ENCODE data around the gene ZNF804B.

Gene ZNF804B

DNA sequence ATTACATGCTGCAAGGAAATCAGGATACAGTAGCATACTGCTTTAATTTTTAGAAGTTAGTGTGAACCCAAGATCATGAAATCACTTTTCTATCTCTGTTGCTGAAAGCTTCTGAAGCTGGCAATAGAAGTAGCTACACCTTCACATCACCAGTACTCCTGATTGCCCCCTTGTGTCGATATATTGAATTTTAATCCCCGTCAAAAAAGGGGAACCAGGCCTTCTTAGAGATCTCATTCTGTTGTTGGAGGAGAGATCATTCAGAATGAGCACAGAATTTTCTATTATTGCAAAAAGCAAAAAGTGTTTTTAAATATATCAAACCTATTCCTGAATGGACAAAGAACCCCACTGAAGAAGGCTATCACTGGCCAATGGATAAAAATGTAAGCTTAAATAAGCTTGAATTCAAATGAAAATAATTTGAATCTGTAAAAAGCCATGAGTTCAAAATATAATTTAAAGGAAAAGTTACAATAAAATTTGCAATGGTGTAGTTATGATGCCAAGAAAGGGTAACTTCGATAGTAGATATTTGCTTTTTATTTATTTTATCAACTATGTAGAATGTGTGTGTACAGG lies 75.7 kb downstream of the ZNF804B start:
- DNase-seq (ENCODE audit: low read depth), result peak; percentile 4

DNA sequence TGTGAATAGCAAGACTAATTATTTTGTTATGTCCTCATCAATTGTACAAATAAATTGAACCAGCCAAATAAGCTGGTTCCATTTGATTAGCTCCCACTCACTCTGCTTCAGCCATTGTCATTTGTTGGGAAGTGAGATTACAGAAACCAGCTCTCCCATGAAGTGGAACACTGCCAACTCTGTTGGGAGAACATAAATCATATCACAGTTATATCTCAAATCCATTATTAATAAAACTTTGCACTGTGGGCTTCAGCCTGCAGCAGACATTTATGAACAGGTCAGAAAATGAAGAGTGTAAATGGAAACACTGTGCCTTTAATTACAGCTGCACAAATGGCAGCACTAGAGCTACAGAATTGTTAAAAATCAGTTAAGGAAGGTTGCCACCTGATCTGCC lies 82.7 kb downstream of the ZNF804B start:
- DNase-seq (ENCODE audit: low read depth), result no peak

DNA sequence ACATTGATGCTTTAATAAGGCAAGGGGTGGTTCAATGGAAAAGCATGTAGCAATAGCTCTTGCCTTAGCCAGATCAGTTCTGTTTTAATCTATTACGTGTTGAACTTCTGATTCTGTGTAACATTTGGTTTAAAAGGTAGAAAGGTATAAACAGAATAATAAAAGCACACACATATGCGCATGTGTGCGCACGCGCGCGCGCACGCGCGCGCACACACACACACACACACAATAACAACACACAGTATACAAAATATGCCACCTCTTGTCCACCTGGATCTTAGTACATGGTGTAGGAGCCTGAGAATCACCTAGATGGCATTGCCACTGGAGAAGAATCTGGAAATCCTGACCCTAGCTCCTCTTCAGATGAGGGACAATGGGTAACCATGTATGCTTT lies 85.6 kb downstream of the ZNF804B start:
- DNase-seq (ENCODE audit: low read depth), result no peak

DNA sequence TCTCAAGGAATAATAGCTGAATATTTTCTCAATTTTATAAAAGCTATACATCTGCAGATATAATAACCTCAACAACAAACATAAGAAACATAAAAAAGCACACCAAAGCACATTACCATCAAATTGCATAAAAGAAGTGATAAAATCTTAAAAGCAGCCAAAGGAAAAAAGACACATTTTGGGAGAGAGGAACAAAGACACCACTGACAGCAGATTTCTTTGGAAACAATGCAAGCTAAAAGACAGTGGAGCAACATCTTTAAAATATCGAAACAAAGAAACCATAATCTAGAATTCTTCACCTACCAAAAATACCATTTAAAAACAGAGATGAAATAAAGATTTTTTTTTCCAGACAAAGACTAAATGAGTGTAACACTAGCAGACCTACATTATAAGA lies 91.7 kb downstream of the ZNF804B start:
- DNase-seq (ENCODE audit: low read depth), result no peak

DNA sequence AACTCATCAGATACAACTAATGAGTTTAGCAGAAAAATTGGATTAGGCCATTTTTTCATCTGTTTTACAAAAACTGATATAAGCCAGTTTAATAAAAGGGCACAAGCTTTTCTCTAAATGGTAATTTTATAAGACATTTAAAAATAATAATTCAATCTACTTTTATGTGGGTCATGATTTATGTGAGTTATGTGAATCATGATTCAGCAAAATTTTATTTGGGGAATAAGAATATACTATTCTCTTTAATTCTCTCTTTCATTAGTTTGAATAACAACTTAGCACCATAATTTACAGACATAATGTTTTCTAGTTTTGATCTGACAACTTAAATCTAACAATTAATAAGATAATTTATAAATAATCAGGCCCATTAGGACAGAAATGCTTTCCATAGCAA lies 99.8 kb downstream of the ZNF804B start:
- DNase-seq (ENCODE audit: low read depth), result no peak

DNA sequence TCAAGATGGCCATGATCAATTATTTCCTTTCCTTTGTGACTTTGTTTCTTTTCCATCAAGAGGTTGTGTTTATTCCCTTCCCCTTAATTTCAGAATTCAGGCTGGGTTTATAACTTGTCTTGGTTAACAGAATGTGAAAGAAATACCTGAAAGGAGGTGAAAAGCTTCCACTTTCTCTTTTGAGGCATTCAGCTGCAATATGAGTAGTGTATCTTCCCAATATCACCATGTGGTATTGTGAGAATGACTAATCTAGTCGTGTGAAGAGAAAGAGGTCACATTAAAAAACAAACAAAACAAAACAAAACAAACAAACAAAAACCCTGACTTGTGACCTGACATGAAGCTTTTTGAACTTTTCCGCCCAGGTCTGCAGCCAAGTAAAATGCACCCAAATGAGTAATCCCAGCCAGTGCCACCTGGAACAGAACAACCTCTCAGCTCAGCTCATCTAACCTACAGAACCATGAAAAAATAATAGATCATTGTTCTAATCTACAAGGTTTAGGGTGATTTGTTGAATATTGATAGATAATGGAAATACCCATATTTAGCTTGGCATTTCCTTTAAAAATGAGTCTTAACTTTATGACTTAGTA lies 106.9 kb downstream of the ZNF804B start:
- DNase-seq (ENCODE audit: low read depth), result no peak

DNA sequence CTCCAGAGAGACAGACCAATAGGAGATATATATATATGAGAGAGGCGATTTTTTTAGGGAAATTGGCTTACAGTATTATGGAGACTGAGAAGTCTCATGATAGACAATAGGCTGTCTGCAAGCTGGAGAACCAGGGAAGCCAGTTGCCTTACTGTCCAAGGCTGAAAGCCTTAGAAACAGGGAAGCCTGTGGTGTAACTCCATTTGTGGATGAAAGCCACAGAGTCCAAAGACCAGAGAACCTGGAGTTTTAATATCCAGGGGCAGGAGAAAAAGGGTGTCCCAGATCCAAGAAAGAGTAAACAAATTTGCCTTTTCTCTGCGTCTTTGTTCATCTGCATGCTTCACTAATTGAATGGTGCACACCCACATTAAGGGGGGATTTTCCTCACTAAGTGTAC lies 107.7 kb downstream of the ZNF804B start:
- no peak for DNase-seq (ENCODE audit: low read depth)

DNA sequence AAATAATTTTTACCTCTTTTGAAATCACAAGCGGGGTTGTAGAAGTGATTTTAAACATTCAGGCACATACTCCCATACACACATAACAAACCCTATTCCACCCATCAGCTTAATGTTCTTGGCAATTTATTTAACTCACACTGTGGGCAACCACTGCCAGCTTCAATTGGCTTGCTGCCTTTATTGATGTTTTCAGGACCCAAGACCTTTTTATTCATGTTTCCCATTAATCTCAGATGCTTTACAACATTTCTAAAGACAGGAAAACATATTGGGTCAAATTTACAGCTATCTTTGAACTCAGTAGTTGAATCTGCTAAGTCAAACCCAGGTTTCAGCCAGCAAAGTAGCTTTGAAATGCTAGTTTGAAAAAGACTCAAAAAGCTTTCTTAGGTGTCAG lies 109.0 kb downstream of the ZNF804B start:
- no peak for DNase-seq (ENCODE audit: low read depth)

DNA sequence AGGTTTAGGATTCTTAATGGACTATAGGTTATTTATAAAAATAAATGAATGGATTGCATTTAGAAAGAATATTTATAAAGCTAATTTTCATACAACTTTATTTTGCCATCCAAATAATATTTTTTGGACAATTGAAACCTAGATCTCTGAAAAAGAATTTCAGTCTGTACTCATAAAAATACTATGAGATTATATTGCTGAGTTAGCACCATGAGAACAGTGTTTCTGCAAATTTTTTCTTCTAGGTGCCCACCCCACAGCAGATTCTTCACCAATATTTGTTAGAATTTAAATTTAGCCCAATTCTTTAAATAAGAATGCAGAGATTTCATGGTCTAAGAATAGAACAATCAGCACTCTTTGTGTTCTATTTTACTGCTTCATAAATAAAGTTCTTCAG lies 121.6 kb downstream of the ZNF804B start:
- no peak for DNase-seq (ENCODE audit: low read depth)

DNA sequence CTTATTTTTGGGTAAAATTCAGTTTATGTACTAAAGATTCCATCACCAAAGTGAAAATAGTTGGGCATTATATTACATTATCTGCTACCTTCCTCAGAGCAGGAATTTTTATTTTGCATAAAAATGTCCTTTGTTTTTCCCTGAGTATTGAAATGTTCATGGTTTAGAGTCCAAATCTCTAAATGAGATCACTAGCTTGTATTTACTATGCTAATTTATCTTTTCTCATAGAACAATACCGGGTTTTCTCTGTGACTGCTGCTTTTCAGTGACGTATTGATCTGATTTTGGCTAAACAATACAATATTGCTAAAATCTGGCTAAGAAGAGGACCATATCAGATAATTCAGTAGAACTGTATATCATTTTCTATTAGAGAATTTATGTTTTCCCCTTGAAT lies 125.6 kb downstream of the ZNF804B start:
- no peak for DNase-seq (ENCODE audit: low read depth)

DNA sequence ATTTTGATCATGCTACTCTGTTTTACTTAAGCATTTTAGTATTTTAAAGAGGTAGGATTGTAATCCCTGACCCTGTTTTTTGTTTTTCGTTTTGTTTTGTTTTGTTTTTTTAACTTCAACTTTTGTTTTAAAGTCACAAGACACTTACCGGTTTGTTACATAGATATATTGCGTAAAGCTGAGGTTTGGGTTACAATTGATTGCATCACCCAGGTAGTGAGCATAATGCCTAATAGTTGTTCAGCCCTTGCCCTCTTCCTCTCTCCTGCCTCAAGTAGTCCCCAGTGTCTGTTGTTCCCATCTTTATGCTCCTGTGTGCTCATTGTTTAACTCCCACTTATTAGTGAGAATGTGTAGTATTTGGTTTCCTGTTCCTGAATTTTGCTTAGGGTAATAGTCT lies 129.2 kb downstream of the ZNF804B start:
- DNase-seq (ENCODE audit: low read depth), result no peak

DNA sequence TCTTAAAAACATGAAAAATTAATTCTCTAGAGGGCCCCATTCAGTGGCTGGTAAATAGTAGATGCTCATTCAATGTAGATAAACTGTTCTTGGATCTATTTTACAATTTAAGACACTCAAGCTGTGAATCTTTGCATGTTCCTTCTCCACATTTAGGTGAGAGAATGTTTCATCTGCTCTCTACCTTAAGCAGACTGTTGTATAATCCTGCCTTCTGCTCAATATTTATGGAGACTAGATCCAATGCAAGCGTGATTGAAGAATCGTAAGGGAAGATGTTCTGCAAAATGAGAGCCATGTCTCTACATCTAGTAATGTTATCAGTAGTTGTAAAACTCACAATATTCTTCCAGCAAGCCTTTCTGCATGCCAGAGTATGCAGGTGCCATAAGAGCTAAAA lies 151.0 kb downstream of the ZNF804B start:
- no peak for DNase-seq (ENCODE audit: low read depth)

DNA sequence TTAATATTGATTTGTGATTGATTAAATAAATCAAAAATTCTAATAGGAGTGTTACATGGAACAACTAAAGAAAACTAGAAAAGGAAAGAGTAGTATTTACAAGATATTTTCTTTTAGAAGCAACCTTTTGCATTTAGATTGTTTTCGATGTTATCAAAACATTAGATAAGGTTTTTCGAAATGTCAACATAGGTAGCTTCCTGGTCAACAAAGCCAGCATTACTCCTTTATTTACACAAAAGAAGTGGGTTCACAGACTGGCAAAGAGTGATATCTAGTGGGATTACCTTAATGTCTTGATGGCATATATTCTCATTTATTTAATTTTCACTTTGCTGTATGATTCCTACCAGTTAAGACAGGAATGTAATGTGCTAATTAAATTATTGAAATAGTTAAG lies 153.4 kb downstream of the ZNF804B start:
- no peak for DNase-seq (ENCODE audit: low read depth)

DNA sequence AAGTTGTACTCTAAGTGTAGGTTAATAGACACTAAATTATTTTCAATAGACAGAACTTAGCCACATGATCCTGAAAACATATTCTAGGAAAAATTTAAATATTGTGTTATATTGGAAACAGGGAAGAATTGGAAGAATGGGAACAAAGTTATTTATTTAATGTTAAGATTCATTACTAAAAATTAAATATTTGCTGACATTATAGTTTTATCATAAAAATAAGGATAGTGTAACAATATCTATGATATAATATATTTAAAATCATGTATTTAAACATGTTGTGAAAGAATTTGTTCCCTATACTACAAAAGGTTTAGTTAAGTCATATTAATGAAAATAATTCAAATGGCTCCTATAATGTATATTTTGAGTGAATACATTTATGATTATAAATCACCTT lies 156.1 kb downstream of the ZNF804B start:
- no peak for DNase-seq (ENCODE audit: low read depth)

DNA sequence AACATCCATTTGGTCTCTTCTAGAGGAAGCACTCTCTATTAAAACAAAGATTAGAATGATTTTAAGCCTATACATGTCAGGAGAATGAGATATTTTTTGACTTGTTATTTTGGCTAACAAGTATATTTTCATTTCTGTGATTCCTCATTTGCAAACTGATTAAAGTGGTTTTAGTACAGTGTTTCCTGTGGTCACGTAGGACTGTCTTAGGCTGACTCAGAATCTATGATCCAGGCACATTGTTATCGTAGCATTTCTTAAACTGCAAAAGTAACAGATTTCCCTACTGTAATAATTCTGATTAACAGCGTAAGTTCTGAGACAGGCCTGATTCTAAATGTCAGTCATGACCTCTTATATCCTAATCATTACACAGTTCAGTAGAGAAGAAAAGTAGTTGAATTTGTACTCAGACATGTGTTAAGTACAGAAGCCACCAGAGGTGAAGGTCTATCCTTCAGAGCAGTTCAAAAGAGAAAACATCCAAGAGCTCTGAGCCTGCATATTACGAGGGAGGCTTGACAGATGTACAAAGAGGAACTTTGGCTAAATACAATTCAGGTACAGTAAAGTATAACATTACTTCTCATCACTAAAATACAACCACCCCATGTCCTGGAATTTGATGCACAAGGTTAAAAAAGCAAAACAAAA lies 160.1 kb downstream of the ZNF804B start:
- no peak for DNase-seq (ENCODE audit: low read depth)

DNA sequence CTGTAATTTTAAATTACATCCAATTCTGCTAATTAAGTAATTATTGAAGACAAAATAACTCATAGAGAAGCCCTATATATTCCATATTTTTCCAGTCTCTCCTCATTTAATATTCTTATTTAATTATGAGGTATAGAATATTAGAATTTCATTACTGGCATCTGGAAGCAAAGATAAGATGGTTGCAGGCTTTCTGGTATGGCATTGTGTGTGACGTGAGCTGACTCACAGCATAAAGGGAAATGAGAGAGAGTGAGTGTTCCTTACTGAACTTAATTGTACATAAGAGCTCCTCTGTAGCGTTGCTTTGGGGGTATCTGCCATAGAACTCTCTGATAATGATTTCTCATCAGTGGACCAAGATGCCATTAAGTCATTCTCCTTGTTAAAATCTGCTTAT lies 163.4 kb downstream of the ZNF804B start:
- DNase-seq (ENCODE audit: low read depth), result no peak

DNA sequence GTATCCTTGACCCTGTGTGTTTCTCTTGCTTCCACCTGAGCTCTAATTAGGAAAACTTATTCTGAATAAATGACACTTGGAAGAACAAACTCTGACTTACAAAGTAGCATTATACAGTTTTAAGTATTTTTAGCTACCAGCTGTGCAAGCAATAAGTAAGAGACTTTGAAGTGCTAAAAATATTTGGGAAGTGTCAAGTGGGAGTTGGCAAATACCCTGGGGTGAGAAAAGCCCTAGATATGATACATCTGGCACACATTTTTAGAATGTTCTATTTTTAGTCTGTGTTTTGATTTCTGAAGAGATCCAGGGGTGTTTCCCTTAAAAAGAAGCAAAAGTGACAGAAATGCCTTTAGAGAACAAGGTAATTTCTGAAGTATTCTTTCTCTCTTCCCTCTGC lies 168.8 kb downstream of the ZNF804B start:
- no peak for DNase-seq (ENCODE audit: low read depth)

DNA sequence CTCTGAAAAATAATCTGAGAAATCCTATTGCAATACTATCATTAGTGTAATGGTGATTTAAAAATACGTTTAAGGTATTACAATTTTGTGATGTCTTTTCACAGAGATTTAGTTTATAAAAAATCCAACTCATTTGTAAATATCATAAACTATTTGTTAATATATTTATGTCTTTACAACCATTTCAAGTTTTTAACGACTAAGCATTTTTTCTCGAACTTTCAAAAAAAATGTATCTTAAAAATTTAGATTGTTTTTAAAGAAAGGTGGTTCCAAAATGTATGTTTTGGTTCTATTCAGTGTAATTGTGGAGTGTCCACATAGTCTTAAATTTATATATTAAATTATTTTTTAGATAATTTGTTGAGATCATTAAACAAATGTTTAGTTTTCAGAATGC lies 170.2 kb downstream of the ZNF804B start:
- no peak for DNase-seq (ENCODE audit: low read depth)

DNA sequence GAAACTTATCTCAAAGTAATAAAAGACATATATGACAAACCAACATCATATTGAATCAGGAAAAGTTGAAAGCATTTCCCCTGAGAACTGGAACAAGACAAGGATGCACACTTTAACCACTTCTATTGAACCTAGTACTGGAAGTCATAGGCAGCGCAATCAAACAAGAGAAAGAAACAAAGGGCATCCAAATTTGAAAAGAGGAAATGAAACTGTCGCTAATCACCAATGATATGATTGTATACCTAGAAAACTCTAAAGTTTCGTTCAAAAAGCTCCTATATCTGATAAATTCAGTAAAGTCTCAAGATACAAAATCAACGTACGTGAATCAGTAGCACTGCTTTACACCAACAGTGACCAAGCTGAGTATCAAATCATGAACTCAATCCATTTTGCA lies 173.8 kb downstream of the ZNF804B start:
- DNase-seq (ENCODE audit: low read depth), result no peak

DNA sequence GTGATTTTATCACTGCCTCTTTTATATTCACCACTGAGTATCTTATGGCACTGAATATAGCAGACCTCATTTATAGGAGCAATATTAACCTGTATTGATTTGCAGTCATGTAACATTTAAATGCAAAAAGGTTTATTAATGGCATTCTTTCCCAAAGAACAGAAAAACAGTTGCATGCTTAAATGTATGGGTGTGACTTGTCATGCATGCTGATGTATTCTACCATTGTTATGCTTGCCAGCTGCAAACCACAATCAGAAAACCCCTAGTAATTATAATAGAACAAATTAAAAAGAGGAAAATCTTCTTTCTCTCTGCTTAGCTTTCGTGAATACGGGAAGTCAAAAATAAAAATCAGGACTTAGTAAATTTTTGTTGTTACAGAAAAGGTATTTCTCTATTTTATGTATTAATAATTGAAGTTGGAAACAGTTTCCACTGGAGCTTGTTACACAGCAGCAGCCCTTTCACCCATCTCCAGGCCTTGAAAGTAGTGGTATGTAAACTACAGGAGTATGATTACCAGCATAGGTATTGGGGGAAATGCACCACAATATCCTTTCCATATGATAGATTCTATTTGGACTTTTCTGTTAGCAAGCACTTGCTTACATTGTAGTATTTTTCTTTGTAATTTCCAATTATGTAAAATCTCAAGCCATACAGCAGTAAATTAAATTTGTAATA lies 183.5 kb downstream of the ZNF804B start:
- DNase-seq (ENCODE audit: low read depth), result no peak

DNA sequence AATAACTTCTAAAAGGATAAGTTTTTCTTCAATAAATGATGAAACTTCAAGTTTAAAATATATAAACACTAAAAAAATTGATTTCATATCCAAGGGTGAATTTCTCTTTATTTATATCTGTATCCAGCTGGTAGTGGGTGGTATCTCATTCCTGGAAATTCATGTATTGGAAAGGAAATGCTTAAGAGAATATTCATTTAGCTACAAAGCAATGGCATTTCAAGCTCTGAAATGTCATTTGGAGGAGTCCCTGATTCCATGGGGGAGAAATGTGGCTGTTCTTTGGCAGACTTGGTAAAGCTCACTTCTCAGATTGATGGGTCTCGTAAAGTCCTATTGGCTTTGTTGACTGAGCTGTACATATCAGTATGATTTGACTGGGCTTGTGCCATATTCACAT lies 192.3 kb downstream of the ZNF804B start:
- no peak for DNase-seq (ENCODE audit: low read depth)

DNA sequence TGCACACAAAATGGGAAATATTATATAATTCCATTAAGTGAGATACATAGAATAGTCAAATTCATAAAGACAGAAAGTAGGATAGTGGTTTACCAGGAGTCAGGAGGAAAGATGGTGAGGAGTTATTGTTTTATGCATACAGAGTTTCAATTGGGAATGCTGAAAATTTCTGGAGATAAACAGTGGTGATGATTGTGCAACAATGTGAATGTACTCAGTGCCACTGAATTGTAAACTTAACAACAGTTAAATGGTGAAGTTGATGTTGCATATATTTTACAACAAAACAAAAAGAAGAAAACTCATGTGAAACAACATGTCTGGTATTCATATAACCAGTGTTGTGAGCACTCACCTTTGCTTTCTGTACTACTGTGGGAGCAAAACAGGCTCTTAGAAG lies 204.9 kb downstream of the ZNF804B start:
- DNase-seq (ENCODE audit: low read depth), result no peak

DNA sequence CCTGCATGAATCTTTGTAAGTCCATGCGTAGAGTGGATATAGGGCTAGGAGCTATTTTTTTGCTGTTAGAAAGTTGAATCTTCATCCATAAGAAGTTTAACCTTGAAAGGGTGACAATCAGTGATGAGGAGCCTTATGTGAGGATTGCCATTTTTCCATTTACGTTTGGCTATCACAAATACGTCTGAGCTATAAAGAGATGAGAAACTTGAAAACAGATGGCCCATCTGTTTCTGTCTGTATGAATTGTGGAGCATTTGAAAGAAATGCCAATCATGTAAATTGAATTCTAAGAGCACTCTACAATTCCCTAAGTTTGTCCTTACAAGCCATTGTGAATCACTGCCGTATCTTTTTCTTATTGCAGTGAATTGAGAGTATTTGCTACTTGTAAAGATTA lies 205.9 kb downstream of the ZNF804B start:
- DNase-seq (ENCODE audit: low read depth), result no peak
